ENCODE measurements around the gene IL12RB2. TPM values are rescaled to one million over a fixed set of nuclear protein-coding genes. Genes with fewer than 3 reads are reported as not detected.

IL12RB2 gene
- total RNA-seq, 1 experiment from 2014 or later: not detected

GRCh38 chr1:67316180-67316902, 8.7 kb downstream of the IL12RB2 start:
- no peak for DNase-seq
- Histone ChIP-seq H3K79me2 (ENCODE audit: low read length) (no peaks in the 10 kb centered on the region), H3K27ac (ENCODE audit: low read length) (no peak overlapping the region), H3K9ac (ENCODE audit: low read length) (no peak overlapping the region), H3K9me2 (replicated peaks; ENCODE audit: low read length) (no peaks in the 10 kb centered on the region), H3K36me3 (ENCODE audit: low read depth, low read length) (no peaks in the 10 kb centered on the region), H3K4me3 (ENCODE audit: low read length) (no peak overlapping the region), H3F3A (ENCODE audit: low read length, unreplicated experiment) (no peaks in the 10 kb centered on the region), H2AFZ (ENCODE audit: low read length) (no peak overlapping the region), H3K4me2 (ENCODE audit: low read length) (no peak overlapping the region), H4K20me1 (ENCODE audit: low read length) (no peaks in the 10 kb centered on the region), H3K4me1 (ENCODE audit: insufficient read depth, low read length) (0 out of 2 replicates have a peak, but pooled peaks cover 3% of the 10 kb centered on the region), H3K9me3 (ENCODE audit: low read length) (no peaks in the 10 kb centered on the region), H3K27me3 (ENCODE audit: low read length) (no peaks in the 10 kb centered on the region; the same call in 1 of the 2 replicates)
- POLR2A ChIA-PET (ENCODE audit: unreplicated experiment): no interaction called here
- intact Hi-C loops (cut with micrococcal nuclease): no loop called here
- TF ChIP-seq EZH2 (IDR thresholded peaks at IDR 0.05; ENCODE audit: low read length, unreplicated experiment) (no peak), EZH2phosphoT487 (IDR thresholded peaks at IDR 0.05; ENCODE audit: borderline replicate concordance, low read length) (no peak), CTCF (conservative IDR thresholded peaks at IDR 0.05; ENCODE audit: low read depth, low read length) (no peak)
- no peak for ATAC-seq
- BruUV-seq (replicated peaks): no TSS peak
- CTCF ChIA-PET: no interaction called here

GRCh38 chr1:67316918-67317317, 9.2 kb downstream of the IL12RB2 start:
- intact Hi-C loops (cut with micrococcal nuclease): no loop called here
- ChIA-PET POLR2A (ENCODE audit: unreplicated experiment) (no interaction called here), CTCF (no interaction called here)
- no peak overlapping the region for H3K4me2 ChIP-seq (ENCODE audit: low read length)
- H3K9me3 ChIP-seq (ENCODE audit: low read length): no peaks in the 10 kb centered on the region
- no peaks in the 10 kb centered on the region for H3K9me2 ChIP-seq (replicated peaks; ENCODE audit: low read length)
- H4K20me1 ChIP-seq (ENCODE audit: low read length): no peaks in the 10 kb centered on the region
- H3K36me3 ChIP-seq (ENCODE audit: low read depth, low read length): no peaks in the 10 kb centered on the region
- no peaks in the 10 kb centered on the region for H3F3A ChIP-seq (ENCODE audit: low read length, unreplicated experiment)
- ATAC-seq (peak; percentile 20; the same call in 1 of the 2 replicates), DNase-seq (no peak)
- H2AFZ ChIP-seq (ENCODE audit: low read length): no peak overlapping the region
- H3K9ac ChIP-seq (ENCODE audit: low read length): no peak overlapping the region
- no peak overlapping the region for H3K27ac ChIP-seq (ENCODE audit: low read length)
- no peak overlapping the region for H3K4me3 ChIP-seq (ENCODE audit: low read length)
- H3K4me1 ChIP-seq (ENCODE audit: insufficient read depth, low read length): 0 out of 2 replicates have a peak, but pooled peaks cover 3% of the 10 kb centered on the region
- BruUV-seq (replicated peaks): no TSS peak
- no peaks in the 10 kb centered on the region; the same call in 1 of the 2 replicates for H3K27me3 ChIP-seq (ENCODE audit: low read length)
- TF ChIP-seq CTCF (conservative IDR thresholded peaks at IDR 0.05; ENCODE audit: low read depth, low read length) (no peak), EZH2phosphoT487 (IDR thresholded peaks at IDR 0.05; ENCODE audit: borderline replicate concordance, low read length) (no peak), EZH2 (IDR thresholded peaks at IDR 0.05; ENCODE audit: low read length, unreplicated experiment) (no peak)
- H3K79me2 ChIP-seq (ENCODE audit: low read length): no peaks in the 10 kb centered on the region

- H3K4me2 ChIP-seq (ENCODE audit: low read length): no peak overlapping the region
- H3F3A ChIP-seq (ENCODE audit: low read length, unreplicated experiment): no peaks in the 10 kb centered on the region
- H3K9ac ChIP-seq (ENCODE audit: low read length): no peak overlapping the region
- intact Hi-C loops (cut with micrococcal nuclease): no loop called here
- POLR2A ChIA-PET (ENCODE audit: unreplicated experiment): no interaction called here
- H3K9me2 ChIP-seq (replicated peaks; ENCODE audit: low read length): no peaks in the 10 kb centered on the region
- no peak overlapping the region for H2AFZ ChIP-seq (ENCODE audit: low read length)
- no peak overlapping the region for H3K4me3 ChIP-seq (ENCODE audit: low read length)
- no peak overlapping the region for H3K27ac ChIP-seq (ENCODE audit: low read length)
- no TSS peak for BruUV-seq (replicated peaks)
- no peaks in the 10 kb centered on the region for H3K79me2 ChIP-seq (ENCODE audit: low read length)
- H3K27me3 ChIP-seq (ENCODE audit: low read length): no peaks in the 10 kb centered on the region; the same call in 1 of the 2 replicates
- H4K20me1 ChIP-seq (ENCODE audit: low read length): no peaks in the 10 kb centered on the region
- CTCF ChIA-PET: no interaction called here
- H3K4me1 ChIP-seq (ENCODE audit: insufficient read depth, low read length): 0 out of 2 replicates have a peak, but pooled peaks cover 3% of the 10 kb centered on the region
- TF ChIP-seq CTCF (conservative IDR thresholded peaks at IDR 0.05; ENCODE audit: low read depth, low read length) (no peak), EZH2 (IDR thresholded peaks at IDR 0.05; ENCODE audit: low read length, unreplicated experiment) (no peak), EZH2phosphoT487 (IDR thresholded peaks at IDR 0.05; ENCODE audit: borderline replicate concordance, low read length) (no peak)
- no peaks in the 10 kb centered on the region for H3K36me3 ChIP-seq (ENCODE audit: low read depth, low read length)
- DNase-seq (no peak), ATAC-seq (no peak)
- H3K9me3 ChIP-seq (ENCODE audit: low read length): no peaks in the 10 kb centered on the region
These were observed 10.1 kb downstream of the IL12RB2 start for GRCh38 chr1:67317803-67318202.
